ENCODE measurements around the gene PDXP.

GRCh38 chr22:37643225-37643847, 15.2 kb upstream of the PDXP start:
- TF ChIP-seq, protein P1, sequence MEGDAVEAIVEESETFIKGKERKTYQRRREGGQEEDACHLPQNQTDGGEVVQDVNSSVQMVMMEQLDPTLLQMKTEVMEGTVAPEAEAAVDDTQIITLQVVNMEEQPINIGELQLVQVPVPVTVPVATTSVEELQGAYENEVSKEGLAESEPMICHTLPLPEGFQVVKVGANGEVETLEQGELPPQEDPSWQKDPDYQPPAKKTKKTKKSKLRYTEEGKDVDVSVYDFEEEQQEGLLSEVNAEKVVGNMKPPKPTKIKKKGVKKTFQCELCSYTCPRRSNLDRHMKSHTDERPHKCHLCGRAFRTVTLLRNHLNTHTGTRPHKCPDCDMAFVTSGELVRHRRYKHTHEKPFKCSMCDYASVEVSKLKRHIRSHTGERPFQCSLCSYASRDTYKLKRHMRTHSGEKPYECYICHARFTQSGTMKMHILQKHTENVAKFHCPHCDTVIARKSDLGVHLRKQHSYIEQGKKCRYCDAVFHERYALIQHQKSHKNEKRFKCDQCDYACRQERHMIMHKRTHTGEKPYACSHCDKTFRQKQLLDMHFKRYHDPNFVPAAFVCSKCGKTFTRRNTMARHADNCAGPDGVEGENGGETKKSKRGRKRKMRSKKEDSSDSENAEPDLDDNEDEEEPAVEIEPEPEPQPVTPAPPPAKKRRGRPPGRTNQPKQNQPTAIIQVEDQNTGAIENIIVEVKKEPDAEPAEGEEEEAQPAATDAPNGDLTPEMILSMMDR (IDR thresholded peaks at IDR 0.05 in 4 of 5, conservative IDR thresholded peaks at IDR 0.05 in 1 of 5): peak; percentile 77 to 96 (median 94)
- no peak for TF ChIP-seq POLR2A (IDR thresholded peaks at IDR 0.05)
